ENCODE results near the gene ATG5.

Gene ATG5

DNA sequence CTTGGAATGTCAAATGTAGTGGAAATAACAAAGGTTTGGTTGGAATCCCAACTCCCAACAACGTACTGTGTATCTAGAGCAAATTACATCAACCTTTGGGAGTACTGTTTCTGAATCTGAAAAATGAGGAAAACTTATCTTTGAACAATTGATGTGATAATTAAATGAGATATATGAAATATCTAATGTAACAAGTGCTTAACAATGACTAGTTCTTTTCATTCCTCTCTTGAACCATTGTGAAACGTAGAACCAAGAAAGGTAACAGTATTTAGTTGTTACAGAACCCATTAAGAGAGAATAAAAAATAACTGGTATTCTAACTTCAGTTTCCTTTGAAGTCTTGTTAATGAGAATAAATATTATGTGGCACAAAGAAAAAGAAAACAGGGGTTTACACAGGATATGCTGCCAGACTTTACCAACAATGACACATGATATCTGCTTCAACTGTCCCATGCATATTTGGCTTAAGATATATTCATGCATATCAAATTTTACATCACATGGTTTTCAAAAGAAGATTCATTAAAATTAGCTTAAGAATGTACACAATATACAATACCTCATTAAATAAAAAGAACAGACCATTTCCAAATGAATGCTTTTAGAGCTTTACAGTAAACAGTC is 111.8 kb downstream of the ATG5 start:
- no peak for DNase-seq

- DNase-seq: no peak
These were observed 113.0 kb downstream of the ATG5 start for GRCh38 chr6:106212576-106212975.

DNA sequence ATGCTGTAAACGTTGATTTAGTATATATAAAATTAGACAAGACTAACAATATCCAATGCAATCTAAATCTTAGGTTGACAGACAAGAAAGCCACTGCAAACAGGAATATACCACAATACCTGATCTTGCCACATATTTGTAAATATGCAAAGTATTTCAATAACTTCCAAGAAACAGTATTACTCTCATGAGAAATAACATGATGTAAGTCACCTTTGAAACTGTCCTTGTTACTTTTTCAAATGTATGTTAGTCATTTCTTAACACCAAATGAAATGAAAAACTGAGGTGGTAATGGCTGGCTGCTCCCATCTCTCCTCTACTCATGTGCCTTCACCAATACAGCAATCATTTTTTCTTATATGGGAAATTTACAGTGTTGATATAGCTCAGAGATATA is 118.7 kb downstream of the ATG5 start:
- no peak for DNase-seq

DNA sequence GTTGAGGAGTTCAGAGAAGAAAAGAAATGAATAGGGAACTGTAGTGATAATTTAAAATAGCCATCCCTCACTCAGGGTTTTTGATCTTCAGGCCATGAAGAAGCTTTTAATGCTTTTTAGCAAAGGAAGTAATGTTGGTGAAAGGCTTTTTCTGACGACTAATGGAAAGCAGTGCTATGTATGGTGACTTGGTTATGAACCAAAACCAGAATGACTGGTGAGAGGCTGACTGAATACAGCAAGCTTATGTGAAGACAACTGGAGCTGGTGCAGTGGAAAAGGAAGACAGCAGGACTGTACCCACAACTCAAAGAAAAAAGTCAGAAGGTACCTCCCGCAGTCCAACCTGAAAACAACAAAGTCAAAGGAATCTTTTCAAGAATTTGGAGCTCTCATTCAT is 120.6 kb downstream of the ATG5 start:
- DNase-seq: no peak

GRCh38 chr6:106199998-106200397 is 125.6 kb downstream of the ATG5 start:
- DNase-seq: no peak

DNA sequence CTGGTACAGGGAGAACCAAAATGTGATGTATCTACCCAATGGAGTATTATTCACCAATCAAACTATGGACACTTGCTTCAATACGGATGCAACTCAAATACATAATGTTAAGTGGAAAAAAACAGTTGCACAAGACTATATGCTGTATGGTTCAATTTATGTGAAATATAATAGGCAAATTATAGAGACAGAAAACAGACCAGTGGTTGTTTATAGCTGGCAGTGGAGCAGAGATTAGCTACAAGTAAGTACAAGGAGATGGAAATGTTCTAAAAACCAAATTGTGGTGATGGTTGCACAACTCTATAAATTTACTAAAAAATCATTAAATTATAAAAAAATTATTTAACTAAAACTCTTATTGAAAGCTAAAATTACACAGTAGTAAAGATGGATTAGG is 126.2 kb downstream of the ATG5 start:
- DNase-seq: no peak

GRCh38 chr6:106197441-106197840 is 128.1 kb downstream of the ATG5 start:
- DNase-seq: no peak

GRCh38 chr6:106194949-106195921 is 130.3 kb downstream of the ATG5 start:
- DNase-seq: no peak

GRCh38 chr6:106192824-106193223 is 132.7 kb downstream of the ATG5 start:
- no peak for DNase-seq

DNA sequence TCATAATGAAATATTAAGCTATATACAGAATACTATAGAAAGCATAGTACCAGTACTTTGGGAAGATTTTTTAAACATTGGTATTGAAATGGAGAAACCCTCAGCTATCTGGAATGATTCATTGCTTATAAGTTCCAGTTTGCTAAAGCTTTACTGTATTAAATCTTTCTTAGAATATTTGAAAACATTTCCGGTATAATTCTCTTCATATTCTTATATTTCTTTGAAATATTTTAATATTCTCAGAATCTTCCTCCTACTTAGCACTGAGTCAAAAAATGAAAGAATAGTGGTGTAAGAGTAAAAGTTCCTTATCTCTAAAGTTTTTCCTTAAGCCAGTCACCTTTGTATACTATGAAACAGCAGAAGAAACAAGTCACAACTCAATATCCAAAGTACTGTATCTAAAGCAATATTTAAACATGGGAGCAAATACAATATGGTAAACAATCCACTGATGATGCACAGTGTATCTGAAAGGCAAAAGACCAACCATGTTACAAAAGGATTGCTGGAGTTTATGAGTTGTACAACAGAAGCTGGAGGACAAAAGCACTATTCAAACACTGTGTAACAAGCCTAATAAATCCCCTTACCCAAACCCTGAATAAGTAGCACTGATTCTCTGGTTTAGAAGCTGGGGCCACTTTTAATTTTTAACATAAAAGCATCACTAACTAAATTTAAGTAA is 137.3 kb downstream of the ATG5 start:
- no peak for DNase-seq

- no peak for DNase-seq
These were observed 138.1 kb downstream of the ATG5 start for GRCh38 chr6:106187424-106187982.

DNA sequence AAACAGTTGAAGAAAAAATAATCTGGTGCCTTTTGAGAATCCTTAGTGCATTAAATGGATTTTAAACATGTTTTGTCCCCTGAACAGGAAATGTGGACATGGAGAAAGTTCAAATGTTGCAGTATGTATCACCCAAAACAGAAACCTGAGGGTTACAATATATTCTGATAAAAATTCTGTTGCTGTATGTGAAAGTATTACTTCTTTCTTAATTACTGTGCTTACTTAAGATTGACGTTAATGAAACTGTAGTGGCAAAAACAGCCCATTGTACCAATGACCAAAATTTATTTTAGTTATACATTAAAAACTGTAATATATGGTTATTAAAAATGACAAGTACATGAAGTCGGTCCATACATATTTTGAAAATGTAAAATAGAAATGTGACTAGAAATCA is 138.8 kb downstream of the ATG5 start:
- no peak for DNase-seq

- DNase-seq: no peak
These were observed 139.4 kb downstream of the ATG5 start for GRCh38 chr6:106186172-106186571.

GRCh38 chr6:106185615-106186014 is 139.9 kb downstream of the ATG5 start:
- DNase-seq: no peak

DNA sequence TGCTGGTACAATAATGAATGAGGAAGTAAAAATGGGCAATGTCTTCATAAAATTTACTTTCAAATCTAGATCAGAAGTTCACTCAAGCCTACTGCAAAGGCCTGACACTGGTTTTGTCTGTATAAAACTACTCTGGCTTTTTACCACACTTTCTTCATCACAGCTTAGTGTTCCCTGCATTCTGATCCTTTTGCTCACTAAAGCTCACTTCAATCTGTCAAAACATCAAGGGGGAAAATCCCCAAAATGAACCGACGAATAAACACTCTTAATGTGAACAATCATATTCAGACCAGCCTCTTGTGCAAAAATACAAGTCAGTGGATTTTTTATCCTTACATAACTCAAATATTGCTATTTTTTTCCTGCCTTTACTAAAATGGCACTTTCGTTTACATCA is 140.9 kb downstream of the ATG5 start:
- no peak for DNase-seq

GRCh38 chr6:106183430-106183829 is 142.1 kb downstream of the ATG5 start:
- no peak for DNase-seq

DNA sequence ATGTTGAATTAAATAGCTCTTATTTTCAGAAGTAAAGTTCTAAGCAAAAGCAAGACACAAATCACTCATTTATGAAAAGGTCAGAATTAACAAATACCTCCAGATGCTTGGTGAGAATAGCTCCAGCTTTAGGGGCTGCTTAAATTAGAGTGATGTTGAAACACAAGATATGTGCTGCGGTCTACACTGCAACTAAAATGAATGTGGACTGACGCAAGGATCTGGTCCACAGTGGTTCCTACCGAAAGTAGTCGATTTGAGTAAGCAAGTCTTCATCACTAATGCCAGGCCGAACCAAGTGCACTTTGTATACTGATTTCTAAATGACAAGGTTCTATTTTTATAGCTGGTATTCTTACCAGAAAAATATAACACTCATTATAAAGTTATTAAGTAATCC is 143.1 kb downstream of the ATG5 start:
- no peak for DNase-seq

- no peak for DNase-seq
These were observed 143.7 kb downstream of the ATG5 start for GRCh38 chr6:106181664-106182418.

- DNase-seq: no peak
These were observed 145.4 kb downstream of the ATG5 start for GRCh38 chr6:106180208-106180607.

DNA sequence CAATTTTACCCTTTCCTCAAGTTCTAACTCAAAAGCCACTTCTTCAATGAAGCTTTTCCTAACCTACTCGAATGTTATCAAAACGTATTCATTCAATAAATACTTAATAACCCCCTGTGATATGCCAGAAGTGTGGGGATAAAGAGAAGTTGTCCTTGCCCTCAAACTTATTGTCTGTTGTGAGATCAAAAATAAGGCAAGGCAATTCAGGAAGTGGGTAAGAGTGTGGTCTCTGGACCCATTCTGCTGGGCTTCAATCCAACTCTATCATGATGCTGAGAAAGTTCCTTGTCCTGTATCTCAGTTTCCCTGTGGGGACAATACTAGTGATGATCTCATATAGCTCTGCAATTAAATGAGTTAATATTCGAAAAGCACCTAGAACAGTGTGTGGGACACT is 146.7 kb downstream of the ATG5 start:
- DNase-seq: no peak

DNA sequence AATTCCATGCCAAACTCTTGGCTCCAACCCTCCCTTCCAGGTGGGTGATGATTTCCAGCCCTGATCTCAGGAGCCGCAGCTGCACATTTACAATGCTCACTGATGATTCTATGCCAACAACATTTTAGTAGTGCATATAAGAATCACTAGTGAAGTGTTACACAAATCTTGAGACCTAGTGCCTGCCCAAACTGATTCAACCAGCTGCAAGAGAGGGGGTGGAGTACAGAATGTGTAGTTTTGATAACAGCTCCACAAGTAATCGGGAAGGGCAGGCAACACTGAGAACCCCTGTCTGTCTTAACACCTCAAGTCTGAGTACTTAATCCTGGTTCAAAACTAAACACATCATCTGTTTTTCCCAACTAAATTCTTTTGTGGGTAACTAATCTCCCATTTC is 147.8 kb downstream of the ATG5 start:
- DNase-seq: no peak

DNA sequence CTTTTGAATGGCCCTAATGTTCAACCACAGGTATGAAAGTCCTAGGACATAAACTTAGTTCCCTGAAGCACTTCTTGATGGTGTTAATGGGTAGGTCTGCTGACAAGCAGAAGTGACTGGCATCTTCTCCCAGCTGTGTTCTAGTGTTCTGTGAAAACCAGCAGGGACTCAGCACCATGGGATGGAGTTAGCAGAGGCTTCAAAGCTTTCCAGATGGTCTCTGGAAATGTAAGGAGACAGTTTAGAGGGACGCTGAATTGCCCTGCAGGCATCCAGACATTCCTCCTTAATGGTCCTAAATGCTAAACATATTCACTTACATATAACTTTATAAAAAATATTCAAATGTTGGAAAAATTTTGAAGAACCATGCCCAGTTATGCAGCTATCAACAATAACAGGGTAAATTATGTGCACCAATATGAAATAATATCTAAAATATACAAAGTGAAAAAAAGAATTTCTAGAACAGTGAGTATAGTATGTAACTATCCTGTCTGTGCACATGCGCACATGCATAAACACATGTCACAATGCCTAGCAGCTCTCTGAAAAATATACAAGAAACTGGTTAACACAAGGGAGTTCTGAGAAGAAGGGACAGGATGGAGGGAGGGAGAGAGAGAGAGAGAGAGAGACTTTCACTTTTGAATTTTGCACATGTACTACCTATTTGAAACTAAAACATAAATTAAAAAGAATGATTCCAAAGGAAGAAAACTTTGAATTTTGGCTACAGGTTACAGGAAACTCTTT is 152.3 kb downstream of the ATG5 start:
- no peak for DNase-seq
